Left renal cortex interstitium (tissue), 4 donors: Measurements from ENCODE around the gene SCNN1G. TPM values are rescaled to one million over a fixed set of nuclear protein-coding genes. Genes with fewer than 3 reads are reported as not detected.

Experiments used
- DNase-seq, 4 donors: peaks; one replicate each; pipeline ENCODE4 v3.0.0-alpha.2; 2013; ENCODE audit warnings: low read depth in 4 of 4, low spot score in 2 of 4, missing footprints in 1 of 4
- polyA plus RNA-seq, 4 donors: library from polyadenylated mRNA; unstranded; fragments of 120-200 nt; gene quantifications; one replicate each; pipeline ENCODE4 v1.2.1, GENCODE V29; 2013; ENCODE audit not compliant: insufficient read length in 4 of 4

The SCNN1G gene
- polyA plus RNA-seq, 4 donors = 37.0 to 56.1 (median 46.1) TPM

DNA sequence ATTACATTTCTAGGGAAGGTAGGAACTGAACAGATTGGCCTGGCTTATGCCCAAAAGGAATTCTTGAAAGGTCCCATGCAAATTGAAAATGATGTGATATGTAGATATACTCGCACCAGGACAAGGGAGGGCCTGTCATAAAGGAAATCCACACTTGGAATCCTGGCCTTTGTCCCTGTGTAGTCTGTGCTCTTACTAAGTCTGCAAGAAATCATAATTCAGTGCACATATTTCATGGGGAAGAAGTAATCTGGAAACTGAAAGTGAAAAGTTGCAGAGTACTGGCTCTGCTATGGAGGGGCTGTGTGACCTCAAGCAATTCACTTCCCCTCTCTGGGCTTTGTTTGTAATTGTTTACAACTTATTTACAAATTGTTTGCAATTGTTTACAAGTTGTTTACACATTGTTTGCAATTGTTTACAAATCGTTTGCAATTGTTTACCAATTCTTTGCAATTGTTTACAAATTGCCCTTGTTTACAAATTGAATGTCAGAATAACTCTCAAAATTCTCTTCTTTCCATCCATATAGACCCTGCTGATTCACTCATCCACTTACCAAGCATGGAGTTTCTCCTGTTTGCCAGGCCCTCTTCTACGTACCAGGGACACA, 12.9 kb downstream of the SCNN1G start:
- DNase-seq = no peak

DNA sequence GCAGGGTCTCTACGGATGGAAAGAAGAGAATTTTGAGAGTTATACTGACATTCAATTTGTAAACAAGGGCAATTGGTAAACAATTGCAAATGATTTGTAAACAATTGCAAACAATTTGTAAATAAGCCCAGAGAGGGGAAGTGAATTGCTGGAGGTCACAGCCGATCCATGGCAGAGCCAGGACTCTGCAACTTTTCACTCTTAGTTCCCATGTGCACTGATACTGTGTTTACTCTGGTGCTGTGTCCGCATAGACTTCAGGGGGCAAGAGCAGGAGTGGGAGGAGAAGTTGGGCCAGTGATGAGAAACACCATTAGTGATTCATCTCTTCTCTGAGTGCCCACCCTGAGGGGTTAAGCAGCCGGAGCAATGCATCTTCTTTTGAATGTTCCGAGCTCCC, 14.0 kb downstream of the SCNN1G start:
- no peak for DNase-seq

DNA sequence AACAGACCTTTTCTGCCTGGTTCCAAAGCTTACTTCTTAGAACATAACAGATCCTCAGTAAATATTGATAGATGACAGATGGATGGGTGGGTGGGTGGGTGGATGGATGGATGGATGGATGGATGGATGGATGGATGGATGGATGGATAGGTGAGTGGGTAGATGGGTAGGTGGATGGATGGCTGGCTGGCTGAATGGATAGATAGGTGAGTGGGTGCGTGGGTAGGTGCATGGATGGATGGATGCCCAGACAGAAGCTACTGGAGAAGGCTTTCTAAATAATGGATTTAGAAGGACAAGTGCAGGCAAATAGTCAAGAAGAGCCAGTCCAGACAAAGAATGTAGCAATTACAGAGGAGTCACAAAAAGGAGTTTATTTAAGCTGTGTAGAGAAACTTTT, 19.6 kb downstream of the SCNN1G start:
- DNase-seq = no peak

DNA sequence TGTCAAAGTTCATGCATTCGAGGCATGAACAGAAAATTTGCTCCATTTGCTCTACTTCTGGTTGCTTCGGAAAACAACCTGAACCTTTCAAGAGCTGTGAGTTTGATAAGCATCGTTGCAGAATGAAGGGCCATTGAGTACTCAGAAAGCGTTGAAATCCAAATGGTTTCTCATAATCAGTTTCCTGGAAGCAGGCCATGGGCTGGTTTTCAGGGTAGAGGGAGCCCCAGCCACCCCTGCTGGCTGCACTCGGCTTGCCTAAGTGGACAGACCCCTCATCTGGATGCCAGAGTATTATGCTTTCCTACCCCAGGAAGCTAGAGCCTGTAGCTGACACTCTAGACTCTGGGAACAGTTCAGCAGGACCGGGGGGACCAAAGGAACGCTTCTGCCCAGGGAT, 24.4 kb downstream of the SCNN1G start:
- no peak for DNase-seq

DNA sequence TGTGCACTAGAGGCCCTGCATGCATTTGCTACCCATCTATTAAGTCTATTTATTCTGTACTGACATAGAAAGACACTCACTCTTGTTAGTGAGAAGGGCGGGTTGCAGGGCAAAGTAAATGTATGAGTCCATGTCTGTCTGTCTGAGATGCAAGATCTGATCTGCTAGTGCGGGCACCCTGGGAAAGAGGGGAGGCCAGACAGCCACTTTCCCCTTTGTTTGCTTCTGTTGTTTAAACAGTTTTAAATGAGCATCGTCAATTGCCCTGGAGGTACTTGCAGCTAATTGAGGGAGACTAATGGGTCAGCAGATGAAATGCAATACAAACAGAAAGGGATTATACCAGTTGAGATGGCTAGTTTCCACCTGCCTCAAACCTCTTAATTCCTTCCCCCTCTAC, 24.9 kb downstream of the SCNN1G start:
- DNase-seq = no peak

DNA sequence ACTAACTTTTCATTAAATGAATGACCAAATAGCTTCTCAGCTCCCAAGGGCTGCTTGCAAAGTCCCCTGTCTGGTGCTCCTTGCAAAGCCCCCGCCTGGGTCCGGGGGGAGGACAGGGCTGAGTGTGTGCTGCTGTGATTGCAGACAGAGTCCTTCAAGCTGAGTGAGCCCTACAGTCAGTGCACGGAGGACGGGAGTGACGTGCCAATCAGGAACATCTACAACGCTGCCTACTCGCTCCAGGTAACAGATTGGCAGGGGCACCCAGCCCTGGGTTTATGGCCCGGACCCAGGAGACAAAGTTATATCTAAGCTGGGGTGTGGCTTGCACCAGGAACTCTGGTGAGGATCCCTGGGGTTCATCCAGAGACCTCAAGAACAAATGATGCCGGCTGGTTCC, 27.1 kb downstream of the SCNN1G start:
- no peak for DNase-seq

DNA sequence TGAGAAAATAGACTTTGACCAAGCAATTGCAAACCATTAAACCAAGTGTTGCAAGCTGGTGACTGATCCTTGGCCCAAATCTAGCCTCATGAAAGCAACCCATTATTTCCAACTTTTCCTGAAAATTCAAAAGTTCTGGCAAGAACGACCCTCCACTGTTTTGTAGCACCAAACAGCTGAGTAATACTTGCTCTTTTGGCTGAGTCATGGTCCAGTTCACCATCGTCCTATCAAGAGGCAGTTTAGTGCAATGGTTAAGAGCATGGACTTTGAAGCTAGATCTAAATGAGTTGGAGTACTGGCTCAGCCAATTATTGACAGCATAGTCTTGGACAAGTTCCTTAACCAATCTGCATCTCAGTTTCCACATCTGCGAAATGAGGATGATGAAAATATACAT, 31.3 kb downstream of the SCNN1G start:
- DNase-seq = no peak

DNA sequence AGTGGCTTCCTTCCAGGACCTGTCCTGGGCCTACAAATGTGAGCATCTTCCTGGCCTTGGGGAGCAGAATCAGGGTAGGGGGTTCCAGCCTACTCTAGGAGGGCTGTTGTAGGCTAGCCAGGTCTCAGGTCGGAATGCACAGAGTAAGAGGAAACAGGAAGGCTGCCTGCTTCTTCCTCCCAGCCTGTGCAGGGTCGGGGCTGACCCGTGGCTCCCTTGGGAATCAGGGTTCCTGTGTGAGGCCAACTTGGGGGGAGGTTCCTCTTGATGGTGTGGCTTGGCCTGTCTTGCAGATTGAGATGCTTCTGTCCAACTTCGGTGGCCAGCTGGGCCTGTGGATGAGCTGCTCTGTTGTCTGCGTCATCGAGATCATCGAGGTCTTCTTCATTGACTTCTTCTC, 32.3 kb downstream of the SCNN1G start:
- no peak for DNase-seq

DNA sequence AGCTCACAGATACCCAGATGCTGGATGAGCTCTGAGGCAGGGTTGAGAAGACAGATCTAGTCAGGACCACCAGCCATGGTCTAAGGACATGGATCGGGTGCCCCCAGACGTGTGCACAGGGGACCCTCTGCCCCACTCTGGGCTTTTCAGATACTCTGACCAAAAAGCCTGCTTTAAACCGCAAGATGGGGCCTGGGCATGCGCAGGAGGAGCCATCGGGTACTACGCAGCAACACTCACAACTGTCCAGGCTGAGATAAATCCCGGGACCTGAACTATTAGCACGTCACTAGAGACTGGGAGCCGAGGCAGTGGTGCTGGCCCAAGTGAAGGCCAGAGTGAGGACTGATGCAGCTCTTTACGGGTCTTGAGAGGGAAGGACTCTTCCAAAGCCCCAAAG, 32.9 kb downstream of the SCNN1G start:
- DNase-seq = no peak

DNA sequence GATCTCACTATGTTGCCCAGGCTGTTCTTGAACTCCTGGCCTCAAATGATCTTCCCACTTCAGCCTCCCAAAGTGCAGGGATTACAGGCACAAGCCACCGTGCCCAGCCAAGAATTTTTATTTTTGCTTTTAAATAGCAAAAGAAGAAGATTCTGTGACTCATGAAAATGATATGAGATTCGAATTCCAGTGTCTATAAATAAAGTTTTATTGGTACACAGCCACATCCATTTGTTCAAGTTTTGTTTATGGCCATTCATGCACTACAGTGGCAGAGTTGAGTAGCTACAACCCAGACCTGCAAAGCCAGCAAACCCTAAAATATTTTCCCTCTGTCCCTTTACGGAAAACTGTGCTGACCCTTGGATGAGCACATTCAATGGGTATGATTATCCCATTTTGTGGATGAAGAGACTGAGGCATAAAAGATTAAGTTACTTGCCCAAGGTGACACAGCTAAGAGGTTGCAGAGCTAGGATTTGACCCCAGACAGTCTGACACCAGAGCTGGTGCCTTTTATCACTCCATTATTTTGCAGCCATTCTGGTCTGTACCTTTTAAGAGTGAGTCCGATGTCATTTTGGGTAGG, 34.2 kb downstream of the SCNN1G start:
- DNase-seq = no peak

DNA sequence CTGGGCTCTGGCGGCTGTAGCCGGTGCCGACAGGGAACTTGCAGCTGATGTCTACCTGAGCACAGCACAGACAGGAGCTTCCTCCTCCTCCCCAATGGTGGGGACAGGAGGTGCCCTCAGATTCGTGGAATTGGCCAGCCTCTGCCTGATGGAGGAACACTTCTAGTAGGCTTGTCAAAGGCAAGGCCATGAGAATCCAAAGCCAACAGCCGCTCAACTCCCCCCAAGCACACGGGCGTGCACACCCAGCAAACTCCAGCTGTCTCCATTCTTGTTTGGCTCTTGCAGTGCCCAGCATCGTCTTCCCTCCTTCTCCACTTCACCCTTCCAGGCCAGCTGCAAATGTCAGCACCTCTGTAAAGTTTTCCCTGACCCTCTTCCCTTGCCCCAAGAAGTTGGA, 35.1 kb downstream of the SCNN1G start:
- no peak for DNase-seq

DNA sequence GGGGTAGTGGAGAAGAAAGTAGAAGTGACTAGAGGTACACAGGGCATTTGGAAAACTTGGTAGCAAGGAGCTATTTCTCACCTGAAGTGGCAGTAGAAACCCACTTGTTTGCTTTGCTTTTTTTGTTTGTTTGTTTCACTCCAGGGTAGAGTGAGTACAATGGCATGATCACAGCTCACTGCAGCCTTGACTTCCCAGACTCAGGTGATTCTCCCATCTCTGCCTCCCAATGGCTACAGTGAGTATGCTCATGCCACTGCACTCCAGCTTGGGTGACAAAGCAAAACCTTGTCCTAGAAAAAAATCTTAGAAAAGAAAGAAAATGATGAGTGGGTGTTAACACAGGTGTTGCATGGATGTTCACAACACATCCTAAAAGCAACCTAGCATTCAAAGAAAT, 40.4 kb downstream of the SCNN1G start:
- DNase-seq = no peak

DNA sequence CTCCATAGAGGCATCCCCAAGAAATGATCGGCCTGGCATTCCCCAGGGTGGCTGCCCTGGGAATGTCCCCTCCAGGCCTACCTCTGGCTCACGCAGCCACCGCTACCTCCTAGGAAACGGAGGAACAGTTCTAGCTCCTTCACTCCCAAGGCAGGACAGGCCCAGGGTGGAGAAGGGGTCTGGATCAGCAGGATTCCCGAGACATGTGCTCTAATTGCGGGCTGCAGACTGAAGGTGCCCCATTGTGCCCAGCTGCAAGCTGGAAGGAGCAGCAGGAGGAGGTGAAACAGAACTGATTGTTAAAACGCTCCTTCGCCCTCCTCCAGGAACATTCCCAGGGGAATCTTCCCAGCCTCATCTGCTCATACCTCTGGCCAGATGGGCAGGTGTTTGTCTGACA, 40.8 kb downstream of the SCNN1G start:
- no peak for DNase-seq

DNA sequence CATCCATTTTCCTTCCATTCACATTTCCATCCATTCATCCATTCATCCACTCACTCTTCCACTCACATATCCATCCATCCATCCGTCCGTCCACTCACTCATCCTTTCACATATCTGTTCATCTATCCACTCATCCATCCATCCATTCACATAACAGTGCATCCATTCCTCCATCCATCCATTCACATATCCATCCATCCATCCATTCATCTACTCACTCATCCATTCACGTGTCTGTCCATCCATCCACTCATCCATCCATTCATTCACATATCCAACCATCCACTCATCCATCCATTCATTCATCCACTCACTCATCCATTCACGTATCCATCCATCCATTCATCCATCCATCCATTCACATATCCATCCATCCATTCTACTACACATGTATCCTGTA, 42.6 kb downstream of the SCNN1G start:
- no peak for DNase-seq

DNA sequence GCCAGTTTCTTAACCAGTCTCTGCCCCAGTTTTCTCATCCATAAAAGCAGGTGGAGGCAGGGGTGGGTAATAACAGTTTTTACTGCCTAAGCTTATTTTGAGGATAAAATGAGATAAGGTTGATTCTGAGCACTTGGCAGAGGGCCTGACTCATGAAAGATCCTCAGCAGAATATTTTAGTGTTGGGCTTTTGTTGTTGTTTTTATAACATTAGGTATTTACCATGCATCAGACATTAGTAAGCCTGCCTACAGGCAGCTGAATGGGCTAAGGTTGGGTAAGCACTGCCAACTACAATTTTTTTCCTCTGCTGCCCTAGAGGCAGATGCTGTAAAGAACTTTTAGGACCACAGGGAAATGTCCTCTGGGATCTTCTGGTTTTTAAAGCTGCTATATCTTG, 43.1 kb downstream of the SCNN1G start:
- no peak for DNase-seq

DNA sequence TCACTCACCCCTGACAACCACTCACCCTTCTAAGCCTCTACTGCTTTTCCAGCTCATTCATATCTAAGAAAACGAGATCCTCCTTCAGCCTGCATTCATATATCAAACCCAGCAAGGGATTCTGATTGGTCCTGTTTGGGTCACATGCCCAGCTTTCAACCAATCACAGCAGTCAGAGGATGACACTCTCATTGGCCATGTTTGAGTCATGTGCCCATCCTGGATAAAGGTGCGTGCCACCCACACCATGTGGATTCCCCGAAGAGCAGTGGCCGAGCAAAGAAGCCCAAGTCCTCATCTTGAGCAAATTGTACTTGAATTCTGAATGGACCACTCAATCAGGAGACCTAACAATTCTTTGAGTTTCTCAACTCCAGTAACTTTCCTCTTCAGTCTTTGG, 45.0 kb downstream of the SCNN1G start:
- no peak for DNase-seq

DNA sequence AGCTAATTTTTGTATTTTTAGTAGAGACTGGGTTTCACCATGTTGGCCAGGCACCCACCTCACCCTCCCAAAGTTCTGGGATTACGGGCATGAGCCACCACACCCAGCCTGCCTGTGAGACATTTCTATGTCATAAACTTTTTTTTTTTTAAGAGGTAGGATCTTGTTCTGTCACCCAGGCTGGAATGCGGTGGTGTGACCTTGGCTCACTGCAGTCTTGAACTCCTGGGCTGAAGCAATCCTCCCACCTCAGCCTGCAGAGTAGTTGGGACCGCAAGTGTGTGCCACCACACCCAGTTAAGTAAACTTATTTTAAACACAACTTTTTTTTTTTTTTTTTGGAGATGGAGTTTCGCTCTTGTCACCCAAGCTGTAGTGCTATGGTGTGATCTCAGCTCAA, 47.2 kb downstream of the SCNN1G start:
- DNase-seq = no peak

DNA sequence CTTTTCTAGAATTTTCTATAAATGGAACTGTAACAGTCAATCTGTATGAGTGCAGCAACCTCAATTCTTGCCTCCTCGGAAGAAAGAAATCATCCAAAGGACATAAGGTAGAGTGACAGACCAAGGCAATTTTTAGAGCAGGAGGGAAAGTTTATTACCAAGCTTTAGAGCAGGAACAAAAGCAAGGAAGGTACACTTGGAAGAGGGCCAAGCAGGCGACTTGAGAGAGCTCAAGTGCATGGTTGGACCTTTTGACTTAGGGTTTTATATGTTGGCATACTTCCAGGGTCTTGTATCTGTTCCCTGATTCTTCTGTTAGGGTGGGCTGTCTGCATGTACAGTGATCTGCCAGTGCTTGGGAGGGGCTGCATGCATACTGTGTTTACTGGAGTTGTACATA, 50.3 kb downstream of the SCNN1G start:
- no peak for DNase-seq

DNA sequence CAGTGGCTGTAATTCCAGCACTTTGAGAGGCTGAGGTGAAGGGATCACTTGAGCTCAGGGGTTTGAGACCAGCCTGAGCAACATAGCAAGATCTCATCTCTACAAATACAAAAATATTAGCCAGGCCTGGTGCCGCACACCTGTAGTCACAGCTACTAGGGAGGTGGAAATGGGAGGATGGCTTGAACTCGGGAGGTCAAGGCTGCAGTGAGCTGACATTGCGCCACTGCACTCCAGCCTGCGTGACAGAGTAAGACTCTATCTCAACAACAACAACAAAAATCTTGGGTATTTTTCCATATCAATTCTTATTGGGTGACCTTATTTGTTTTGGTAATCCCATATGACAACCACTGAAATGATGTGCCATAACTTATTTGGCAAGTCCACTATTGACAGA, 52.6 kb downstream of the SCNN1G start:
- DNase-seq = no peak

DNA sequence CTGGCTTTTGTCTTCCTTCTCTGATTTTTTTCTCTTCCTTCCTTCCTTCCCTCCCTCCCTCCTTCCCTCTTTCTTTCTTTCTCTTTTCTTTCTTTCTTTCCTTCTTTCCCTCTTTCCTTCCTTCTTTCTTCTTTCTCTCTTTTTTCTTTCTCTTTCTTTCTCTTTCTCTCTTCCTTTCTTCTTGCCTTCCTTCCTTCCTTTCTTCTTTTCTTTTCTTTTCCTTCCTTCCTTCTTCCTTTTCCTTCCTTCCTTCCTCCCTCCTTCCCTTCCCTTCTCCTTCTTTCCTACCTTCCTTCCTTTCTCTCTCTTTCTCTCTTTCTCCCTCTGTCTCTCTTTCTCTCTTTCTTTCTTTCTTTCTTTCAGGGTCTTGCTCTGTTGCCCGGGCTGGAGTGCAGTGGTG, 54.4 kb downstream of the SCNN1G start:
- no peak for DNase-seq

DNA sequence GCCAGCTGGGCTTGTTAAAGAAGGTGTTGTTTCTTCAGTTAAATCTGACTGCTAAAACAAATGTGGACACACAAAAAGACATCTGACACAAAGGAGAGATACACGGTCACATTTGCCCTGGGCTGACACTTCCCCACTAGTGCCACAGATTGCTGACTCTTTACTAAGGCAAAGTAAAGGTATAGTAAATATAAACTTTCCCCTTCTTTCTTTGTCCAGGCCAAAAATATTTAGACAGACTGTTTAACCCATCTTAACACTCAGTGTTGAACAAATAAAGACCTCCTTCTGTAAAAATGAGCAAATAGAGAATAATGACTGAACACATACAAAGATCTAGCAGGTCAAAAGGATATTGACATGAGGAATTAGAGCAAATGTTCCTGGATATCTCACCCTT, 58.4 kb downstream of the SCNN1G start:
- no peak for DNase-seq

DNA sequence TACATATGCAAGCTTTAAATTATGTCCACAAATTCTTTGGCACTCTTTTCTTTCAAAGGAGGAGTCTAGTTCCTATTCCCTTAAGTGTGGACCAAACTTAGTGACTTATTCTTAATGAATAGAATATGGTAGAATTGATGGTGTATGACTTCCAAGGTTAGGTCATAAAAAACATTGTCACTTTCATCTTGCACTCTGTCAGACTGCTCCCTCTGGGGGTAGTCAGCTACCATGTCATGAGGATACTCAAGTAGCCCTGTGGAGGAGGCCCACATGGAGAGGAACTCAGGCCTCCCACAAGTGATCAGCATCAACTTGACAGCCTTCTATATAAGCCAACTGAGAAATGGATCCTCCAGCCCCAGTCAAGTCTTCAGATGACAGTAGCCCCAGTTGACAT, 61.6 kb downstream of the SCNN1G start:
- no peak for DNase-seq

DNA sequence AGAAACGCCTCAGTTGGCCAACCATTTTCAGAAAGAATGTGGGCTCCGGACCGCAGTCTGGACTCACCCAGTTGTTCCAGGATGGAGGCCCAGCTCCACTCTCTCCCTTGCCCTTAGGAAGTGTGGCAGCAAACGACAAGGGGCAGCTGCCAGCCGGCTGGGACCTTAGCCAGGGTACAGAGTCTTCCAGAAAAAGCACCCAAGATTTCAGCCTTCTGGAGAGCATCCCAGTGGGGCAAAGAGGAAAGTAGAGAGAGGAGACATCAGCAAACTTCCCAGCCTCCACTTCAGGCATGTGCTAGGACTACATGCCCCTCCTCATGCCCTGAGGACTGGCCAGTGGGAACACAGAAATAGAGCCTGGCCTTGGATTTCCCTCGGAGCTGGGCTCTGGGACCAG, 62.7 kb downstream of the SCNN1G start:
- DNase-seq = no peak
